ENCODE data around the gene MCIDAS. TPM values are rescaled to one million over a fixed set of nuclear protein-coding genes. Genes with fewer than 3 reads are reported as not detected.

MCIDAS gene
- polyA plus RNA-seq, 1 of the 3 experiments (the other 2 are of a cell fraction) = not detected

Small RNA genes within 50 kb of the gene (small RNA-seq; reads per million reads assigned to genes)
- gene MIR449A (0 to 2.4 (median 0.66) reads per million in 7 experiments), gene MIR449B (0 reads per million in 7 experiments), gene MIR449C (0 to 2.4 (median 0) reads per million in 7 experiments)

Other genes starting within 250 kb of the MCIDAS start
- 36.5 and 37.4 TPM in 2 replicates for gene ESM1, start 241.7 kb downstream of the MCIDAS start, polyA plus RNA-seq (2012; rRNA removed)
- gene GZMK, start 203.1 kb downstream of the MCIDAS start, polyA plus RNA-seq (2012; rRNA removed) = not detected in 2 replicates
- 0.07 TPM in 1 of 2 replicates, not detected in the other for gene GZMA, start 124.7 kb downstream of the MCIDAS start, polyA plus RNA-seq (2012; rRNA removed)
- 30.1 and 44.2 TPM in 2 replicates for gene GPX8, start 67.1 kb downstream of the MCIDAS start, polyA plus RNA-seq (2012; rRNA removed)
- gene CDC20B, start 54.1 kb downstream of the MCIDAS start, polyA plus RNA-seq (2012; rRNA removed) = 0.03 TPM in 2 replicates
- not detected in 2 replicates for gene CCNO, start 6.3 kb upstream of the MCIDAS start, polyA plus RNA-seq (2012; rRNA removed)
- 2.1 and 2.2 TPM in 2 replicates for gene DHX29, start 80.4 kb upstream of the MCIDAS start, polyA plus RNA-seq (2012; rRNA removed)
- gene MTREX, start 80.7 kb upstream of the MCIDAS start, polyA plus RNA-seq (2012; rRNA removed) = 11.2 and 12.1 TPM in 2 replicates